Measurements from ENCODE around the gene ANKRD29. TPM values are rescaled to one million over a fixed set of nuclear protein-coding genes. Genes with fewer than 3 reads are reported as not detected.

Gene ANKRD29
- total RNA-seq, 2 donors from 2014 or later = not detected

DNA sequence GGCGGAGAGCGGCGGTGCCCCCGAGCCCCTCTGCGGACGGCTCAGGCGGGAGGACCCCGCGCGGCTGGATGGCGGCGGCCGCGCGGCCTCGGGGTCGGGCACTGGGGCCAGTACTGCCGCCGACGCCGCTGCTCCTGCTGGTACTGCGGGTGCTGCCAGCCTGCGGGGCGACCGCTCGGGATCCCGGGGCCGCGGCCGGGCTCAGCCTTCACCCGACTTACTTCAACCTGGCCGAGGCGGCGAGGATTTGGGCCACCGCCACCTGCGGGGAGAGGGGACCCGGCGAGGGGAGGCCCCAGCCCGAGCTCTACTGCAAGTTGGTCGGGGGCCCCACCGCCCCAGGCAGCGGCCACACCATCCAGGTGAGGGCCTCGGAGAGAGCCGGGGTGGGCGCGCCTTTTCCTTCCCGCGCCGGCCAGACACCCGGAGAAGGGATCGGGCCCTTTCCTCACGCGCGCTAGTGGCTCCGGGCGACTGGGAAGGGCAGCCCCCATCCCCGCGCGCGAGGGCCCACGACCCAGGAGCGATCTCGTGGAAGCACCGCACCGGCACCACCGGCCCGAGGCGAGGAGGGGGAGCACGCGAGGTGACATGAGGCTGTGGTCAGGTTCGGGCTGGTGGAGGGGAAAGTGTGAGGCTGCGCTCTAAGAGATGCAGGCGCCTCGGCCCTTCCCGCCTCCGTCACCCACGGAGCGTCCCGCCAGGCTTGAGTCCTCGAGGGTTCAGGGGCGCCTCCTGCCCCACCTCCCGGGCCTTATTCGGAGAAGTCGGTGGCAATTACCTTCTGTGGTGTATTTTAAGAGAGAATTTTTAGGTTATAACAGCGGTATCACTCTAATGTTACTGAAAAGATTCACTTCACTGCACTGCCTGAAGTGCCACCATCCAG, 27.1 kb upstream of the ANKRD29 start:
- ATAC-seq (peak; percentile 33 to 34), DNase-seq (ENCODE audit: low spot score in 2 of 2) (peak in 1 of 2 donors; percentile 21)
- H3K27ac Mint-ChIP-seq = no peak overlapping the region
- no peaks in the 10 kb centered on the region for H3K9me3 Mint-ChIP-seq
- no peaks in the 10 kb centered on the region for H3K36me3 Mint-ChIP-seq

DNA sequence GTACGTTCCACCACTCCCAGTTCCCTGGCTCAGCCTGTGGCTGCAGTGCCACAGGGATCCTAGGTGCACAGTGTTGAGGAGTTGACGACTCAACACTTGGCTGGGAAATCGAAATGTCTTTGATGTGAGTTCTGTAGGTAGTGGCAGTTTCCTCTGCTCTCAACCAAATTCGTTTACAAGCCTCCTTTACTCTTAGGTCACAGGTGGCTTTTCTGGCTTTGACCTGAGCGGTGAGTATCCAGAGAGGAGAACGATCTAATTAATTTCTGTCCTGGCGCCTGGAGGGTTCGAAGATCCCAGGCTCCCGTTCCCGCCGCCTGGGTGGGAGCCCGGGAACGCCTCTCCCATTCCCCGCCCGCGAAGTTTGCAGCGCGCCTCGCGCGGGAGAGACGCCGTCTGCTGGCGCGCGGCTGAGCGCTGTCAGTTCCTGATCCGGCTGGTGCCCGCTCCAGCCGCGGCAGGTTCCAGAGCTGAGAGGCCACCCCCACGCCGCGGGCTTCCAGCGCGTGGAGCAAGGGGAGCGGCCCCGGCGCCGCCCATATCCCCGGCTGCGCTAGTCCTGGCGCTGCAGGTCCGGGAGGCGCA, 26.4 kb upstream of the ANKRD29 start, which contains the start of gene LAMA3:
Gene LAMA3 (plus strand): TSS at position 423 of the 585 bp plus-strand sequence. CDS start 231 bp downstream, outside the sequence.
- peak; percentile 66 to 84 for ATAC-seq
- DNase-seq (ENCODE audit: low spot score in 2 of 2) = peak in 1 of 2 donors; percentile 42
- no peaks in the 10 kb centered on the region for H3K9me3 Mint-ChIP-seq
- no peaks in the 10 kb centered on the region for H3K36me3 Mint-ChIP-seq
- no peak within 1 kb of the TSS for H3K27ac Mint-ChIP-seq

DNA sequence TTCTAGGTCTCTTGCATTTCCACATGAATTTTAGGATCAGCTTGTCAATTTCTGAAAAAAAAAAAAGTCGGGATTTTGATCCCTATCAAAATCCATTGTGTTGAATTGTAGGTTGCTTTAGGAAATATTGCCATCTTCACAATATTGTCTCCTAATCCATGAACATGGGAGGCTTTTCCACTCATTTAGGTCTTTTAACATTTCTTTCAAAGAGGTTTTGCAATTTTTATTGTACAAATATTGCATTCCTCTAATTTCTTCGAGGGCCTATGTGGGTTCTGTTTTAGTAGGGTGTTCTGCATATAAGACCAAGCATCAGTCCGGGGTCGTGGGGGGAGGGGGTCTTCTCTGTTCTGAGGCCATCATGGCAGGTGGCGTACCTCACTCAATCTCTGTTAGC, 25.8 kb upstream of the ANKRD29 start:
- Mint-ChIP-seq H3K36me3 (no peaks in the 10 kb centered on the region), H3K9me3 (no peaks in the 10 kb centered on the region), H3K27ac (no peak overlapping the region)
- no peak for ATAC-seq
- DNase-seq (ENCODE audit: low spot score in 2 of 2) = no peak

DNA sequence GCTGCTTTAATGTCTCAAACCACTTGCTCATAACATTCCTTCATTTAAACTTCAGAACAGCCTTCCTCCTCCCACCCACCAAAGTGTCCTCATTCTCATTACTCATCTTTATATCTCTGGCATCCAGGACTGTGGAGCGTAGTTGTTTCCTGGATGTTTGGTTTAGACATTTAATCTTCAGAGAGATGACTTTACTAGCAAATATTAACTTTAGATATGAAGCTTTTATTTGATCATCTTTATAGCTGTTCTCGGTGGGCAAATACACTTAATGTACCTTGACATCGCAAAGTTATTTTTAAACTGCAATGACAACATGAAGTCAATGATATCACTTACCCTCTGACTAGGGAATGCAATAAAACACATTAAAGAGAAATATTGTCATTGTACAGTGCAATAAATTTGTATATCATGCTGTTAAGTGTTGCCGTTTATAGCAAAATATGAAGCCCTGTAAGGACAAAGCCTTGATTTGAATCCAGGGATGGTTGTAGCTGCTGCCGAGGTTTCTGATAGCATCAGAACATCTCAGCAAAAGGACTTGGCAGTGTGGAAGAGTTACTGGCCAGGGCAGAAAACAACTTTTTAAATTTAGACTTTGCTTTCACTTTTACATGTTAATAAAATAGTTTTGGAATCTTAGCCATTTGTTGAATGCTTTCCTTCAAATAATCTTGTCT, 21.9 kb upstream of the ANKRD29 start:
- DNase-seq (ENCODE audit: low spot score in 2 of 2) = no peak
- H3K36me3 Mint-ChIP-seq = no peaks in the 10 kb centered on the region
- no peak for ATAC-seq
- H3K27ac Mint-ChIP-seq = no peak overlapping the region
- no peaks in the 10 kb centered on the region for H3K9me3 Mint-ChIP-seq

DNA sequence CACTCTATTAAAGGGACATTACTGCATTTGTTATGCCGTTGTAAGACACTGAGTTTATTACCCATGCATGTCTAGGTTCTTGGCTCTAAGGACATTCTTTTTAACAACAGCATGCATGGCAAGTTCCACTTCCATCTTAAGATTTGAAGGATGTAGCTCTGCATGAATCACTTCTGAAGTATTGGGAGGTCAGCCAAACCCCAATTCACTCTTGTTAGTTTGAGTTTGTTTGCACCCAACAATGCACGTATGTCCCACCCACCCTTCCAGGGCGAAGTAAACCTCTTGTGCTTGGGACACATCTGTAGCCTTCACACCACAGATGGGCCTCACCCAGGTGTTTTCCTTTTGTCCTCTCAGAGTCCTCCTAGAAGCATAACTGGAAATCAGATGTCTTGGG, 21.0 kb upstream of the ANKRD29 start:
- Mint-ChIP-seq H3K36me3 (no peaks in the 10 kb centered on the region), H3K27ac (no peak overlapping the region), H3K9me3 (peaks cover 0 to 7% of the 10 kb centered on the region in 2 donors)
- ATAC-seq (no peak), DNase-seq (ENCODE audit: low spot score in 2 of 2) (no peak)

DNA sequence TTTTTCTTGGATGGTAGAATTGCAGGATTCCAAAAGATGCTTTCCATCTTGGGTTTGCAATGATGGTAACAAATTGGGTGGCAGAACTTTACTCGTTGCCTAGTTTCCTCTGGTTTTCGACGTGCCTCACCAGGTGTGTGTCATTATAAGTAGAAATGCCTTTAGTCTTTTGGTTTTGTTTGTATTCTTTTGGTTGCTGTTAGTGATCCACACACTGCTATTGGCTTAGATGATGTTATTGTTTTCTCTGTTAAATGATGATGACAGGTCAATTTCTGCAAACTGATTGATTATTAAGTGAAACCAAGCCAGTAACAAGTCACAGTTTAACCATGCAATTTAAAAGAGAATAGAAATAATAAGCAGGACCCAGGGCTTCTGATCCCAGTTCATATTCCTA, 20.4 kb upstream of the ANKRD29 start:
- Mint-ChIP-seq H3K27ac (no peak overlapping the region), H3K36me3 (no peaks in the 10 kb centered on the region), H3K9me3 (peaks cover 0 to 7% of the 10 kb centered on the region in 2 donors)
- no peak for DNase-seq (ENCODE audit: low spot score in 2 of 2)
- ATAC-seq = no peak

DNA sequence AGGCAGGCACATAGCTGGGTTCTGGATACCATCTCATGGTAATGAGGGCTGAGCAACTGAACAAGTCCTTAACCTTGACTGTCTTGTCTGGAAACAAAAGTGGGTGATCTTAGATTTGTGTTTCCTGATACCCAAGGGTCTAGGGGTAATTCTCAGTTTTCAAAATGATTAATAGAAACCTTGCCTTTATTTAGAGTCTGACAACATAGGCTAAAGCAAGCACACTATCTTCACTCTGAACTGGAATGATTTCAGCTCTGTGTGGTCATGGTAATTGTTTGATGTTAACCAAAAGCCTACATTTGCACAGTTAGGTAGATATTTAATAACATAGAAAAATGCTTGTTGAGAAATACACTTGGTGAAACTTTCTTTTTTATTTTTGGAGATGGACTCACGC, 19.8 kb upstream of the ANKRD29 start:
- Mint-ChIP-seq H3K9me3 (peaks cover 0 to 7% of the 10 kb centered on the region in 2 donors), H3K36me3 (no peaks in the 10 kb centered on the region), H3K27ac (no peak overlapping the region)
- DNase-seq (ENCODE audit: low spot score in 2 of 2) (no peak), ATAC-seq (peak in 1 of 2 donors; percentile 47)

DNA sequence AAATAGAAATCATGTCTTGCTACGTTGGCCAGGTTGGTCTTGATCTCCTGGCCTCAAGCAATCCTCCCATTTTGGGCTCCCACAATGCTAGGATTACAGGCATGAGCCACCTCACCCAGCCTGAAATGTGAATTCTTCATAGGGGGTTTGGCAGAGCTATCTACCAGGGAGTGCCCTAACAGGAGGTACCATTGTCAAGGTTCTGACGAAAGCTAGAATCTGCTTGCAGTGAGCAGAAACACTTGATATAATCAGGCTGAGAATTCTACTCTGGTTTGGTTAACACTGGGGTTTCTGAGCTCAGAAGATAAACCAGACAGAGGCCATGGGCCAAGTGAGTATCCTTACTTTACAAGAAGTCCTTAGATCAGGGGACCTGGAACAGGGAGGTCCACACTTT, 19.3 kb upstream of the ANKRD29 start:
- DNase-seq (ENCODE audit: low spot score in 2 of 2) (no peak), ATAC-seq (no peak)
- peaks cover 0 to 7% of the 10 kb centered on the region in 2 donors for H3K9me3 Mint-ChIP-seq
- no peak overlapping the region for H3K27ac Mint-ChIP-seq
- no peaks in the 10 kb centered on the region for H3K36me3 Mint-ChIP-seq

DNA sequence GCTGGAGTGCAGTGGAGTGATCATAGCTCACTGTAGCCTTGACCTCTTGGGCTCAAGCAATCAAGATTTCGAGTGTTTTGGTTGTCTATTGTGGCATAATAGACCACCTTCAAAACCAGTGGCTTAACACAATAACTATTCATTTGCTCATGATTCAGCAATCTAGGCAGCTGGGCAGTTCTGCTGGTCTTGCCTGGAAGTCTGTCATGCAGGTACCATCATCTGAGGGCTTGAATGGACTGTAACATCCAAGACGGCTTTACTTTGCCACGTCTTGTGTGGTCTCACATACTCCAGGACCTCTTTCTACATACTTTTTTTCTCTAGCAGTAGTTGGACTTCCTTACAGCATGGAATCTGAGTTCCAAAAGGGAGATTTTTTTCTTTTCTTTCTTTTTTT, 13.2 kb upstream of the ANKRD29 start:
- Mint-ChIP-seq H3K36me3 (no peaks in the 10 kb centered on the region), H3K27ac (no peak overlapping the region), H3K9me3 (peaks cover 0 to 7% of the 10 kb centered on the region in 2 donors)
- ATAC-seq = no peak
- DNase-seq (ENCODE audit: low spot score in 2 of 2) = no peak

DNA sequence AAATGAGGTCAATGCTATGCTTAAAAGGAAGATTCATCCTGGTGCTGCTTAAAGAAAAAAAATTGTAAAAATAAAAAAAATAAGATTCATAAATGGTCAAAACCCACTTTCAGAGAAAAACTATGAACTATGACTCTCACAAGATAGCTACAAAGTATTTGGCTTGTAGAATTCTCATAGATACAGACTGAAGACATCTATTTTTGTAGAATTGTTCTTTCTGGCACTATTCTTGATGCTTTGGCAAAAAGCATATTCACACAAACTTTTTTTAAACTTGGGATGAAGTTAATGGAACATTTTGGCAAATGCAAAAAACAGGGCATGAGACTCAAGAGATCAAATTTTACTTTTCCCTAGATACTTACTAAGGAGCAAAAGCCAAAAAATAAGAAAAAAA, 12.5 kb upstream of the ANKRD29 start:
- peaks cover 0 to 7% of the 10 kb centered on the region in 2 donors for H3K9me3 Mint-ChIP-seq

DNA sequence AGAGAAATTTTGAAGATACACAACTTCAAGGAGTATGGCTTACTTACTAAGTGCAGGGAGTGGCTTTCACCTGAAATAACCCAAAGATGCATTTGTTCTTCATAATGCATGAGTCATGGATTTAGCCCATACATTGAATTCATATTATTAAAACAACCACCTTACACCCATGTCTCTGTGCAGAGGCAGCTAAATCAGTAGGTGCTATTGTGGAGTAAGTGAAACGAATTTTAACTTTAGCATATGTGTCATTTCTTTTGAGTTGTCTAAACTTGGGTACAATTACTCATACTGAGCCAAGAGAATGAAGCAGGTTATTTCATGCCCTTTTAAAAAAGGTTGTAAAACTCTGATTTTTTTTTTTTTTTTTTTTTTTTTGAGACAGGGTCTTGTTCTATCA, 11.0 kb upstream of the ANKRD29 start:
- Mint-ChIP-seq H3K36me3 (no peaks in the 10 kb centered on the region), H3K27ac (no peak overlapping the region)
- peak; percentile 90 to 98 for ATAC-seq

More for the DNA sequence above, 12.5 kb upstream of the ANKRD29 start:
- ATAC-seq = no peak
- no peaks in the 10 kb centered on the region for H3K36me3 Mint-ChIP-seq
- no peak overlapping the region for H3K27ac Mint-ChIP-seq
- no peak for DNase-seq (ENCODE audit: low spot score in 2 of 2)

DNA sequence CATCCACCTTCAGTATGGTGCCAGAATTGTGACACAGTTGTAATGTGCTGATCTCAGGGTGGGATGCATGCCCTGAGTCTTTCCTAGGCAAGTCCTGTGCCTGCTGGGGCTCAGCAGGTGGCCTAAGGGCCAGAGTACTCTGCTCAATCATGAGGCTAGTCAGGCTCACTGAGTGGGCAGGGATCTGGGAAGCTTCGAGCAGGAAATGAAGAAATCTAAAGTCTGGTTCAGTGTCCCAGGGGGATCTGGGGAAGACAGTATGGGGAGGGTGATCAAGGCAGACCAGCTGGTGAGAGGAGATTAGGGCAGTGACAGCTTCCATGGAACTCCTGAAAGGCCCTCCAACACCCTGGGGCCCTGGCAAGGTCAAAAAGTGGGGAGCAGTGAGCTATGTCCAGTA, 8.9 kb upstream of the ANKRD29 start:
- peak overlapping the region in 1 of 2 donors; percentile 20 for H3K27ac Mint-ChIP-seq
- no peaks in the 10 kb centered on the region for H3K36me3 Mint-ChIP-seq
- no peak for ATAC-seq
- no peak for DNase-seq (ENCODE audit: low spot score in 2 of 2)
- H3K9me3 Mint-ChIP-seq = no peaks in the 10 kb centered on the region

More for the DNA sequence above, 11.0 kb upstream of the ANKRD29 start:
- H3K9me3 Mint-ChIP-seq = no peaks in the 10 kb centered on the region
- no peak for DNase-seq (ENCODE audit: low spot score in 2 of 2)

DNA sequence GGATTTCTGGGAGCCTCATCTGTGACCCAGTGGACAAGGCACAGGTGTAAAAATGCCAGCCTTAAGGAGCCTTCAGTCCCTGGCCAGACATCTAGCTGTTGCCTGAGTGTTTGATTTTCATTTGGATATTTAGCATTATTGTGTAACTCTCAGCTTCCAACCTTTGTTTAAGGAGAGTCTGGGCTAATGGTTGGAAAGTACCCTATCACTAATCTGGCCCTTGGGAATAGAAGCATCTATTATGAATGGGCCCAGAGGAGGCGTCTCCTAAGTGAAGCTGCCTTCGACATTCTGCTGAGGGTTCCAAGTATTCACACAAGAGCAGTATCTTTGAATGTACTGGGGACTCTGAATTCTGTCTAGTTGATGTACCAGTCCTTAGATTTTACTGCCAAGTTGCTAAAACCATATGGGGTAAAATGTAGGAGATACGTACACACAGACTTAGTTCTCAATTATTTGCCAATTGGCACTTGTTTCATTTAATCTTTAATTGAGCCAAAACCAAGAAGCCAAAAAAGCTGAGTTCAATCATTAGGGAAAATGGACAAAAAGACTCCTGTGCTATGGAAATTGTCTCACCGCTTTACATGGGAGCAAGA, 7.2 kb upstream of the ANKRD29 start:
- Mint-ChIP-seq H3K9me3 (no peaks in the 10 kb centered on the region), H3K27ac (peak overlapping the region in 1 of 2 donors; percentile 52), H3K36me3 (no peaks in the 10 kb centered on the region)
- ATAC-seq (no peak), DNase-seq (ENCODE audit: low spot score in 2 of 2) (no peak)

DNA sequence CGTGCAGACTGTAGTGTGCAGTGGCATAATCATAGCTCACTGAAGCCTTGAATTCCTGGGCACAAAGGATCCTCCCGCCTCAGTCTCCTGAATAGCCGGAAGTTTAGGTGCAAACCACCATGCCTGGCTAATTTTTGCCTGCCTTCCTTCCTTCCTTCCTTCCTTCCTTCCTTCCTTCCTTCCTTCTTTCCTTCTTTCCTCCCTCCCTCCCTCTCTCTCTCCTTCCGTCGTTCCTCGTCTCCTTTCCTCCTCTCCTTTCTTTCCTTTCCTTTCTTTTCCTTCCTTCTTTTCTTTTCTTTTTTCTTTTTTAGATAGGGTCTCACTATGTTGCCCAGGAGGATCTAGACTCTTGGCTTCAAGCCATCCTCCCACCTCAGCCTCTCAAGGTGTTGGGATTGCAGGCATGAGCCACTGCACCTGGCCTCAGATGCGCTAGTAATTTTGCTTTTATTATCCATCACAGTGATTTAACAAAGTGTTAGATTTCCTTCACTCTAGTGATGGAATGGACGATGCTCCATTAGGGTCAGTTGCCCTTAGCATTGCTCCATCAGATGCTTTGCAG, 6.6 kb upstream of the ANKRD29 start:
- no peak for DNase-seq (ENCODE audit: low spot score in 2 of 2)
- H3K27ac Mint-ChIP-seq = peak overlapping the region in 1 of 2 donors; percentile 52
- H3K36me3 Mint-ChIP-seq = no peaks in the 10 kb centered on the region
- no peak for ATAC-seq
- no peaks in the 10 kb centered on the region for H3K9me3 Mint-ChIP-seq

DNA sequence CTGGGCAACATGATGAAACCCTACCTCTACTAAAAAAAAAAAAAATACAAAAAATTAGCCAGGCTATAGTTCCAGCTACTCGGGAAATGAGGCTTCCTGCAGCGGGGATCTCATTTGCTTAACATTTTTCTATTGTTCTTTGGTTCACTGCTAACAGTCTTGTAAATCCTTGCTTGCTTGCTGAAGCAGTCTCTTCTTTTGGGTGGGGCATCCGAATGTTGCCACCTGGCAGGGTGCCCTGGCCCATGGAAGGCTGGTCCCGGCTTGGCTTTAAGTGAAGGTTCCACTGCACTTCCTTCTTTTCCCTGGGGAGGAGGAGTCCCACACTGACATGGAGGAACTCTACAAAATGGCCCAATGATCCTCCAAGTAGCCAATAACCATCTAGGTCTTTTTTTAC, 6.0 kb upstream of the ANKRD29 start:
- Mint-ChIP-seq H3K27ac (no peak overlapping the region), H3K36me3 (no peaks in the 10 kb centered on the region), H3K9me3 (no peaks in the 10 kb centered on the region)
- no peak for DNase-seq (ENCODE audit: low spot score in 2 of 2)
- no peak for ATAC-seq

DNA sequence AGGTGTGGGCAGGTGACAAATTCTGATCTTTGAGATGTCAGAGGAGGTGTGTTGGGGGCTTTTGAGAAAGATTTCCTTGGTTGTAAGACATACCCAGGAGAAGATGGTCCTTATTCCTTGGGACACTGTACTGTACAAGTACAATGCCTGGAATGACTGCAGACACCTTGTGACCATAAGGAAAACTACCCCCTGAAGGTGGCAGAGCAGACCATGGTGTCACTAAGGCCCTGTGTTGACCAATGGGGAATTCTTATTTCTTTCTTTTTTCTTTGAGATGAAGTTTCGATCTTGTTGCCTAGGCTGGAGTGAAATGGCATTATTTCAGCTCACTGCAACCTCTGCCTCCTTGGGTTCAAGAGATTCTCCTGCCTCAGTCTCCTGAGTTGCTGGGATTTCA, 4.4 kb upstream of the ANKRD29 start:
- DNase-seq (ENCODE audit: low spot score in 2 of 2) (no peak), ATAC-seq (no peak)
- H3K9me3 Mint-ChIP-seq = no peaks in the 10 kb centered on the region
- H3K36me3 Mint-ChIP-seq = peaks cover 0 to 7% of the 10 kb centered on the region in 2 donors
- H3K27ac Mint-ChIP-seq = no peak overlapping the region

Data from activated naive CD4-positive, alpha-beta T cell treated with anti-CD3 and anti-CD28 coated beads, Interleukin-2, amount 50 U/mL, for 72 hours (primary cell).